HG02981 (cell line): ENCODE data around the gene XAGE2.
"Not testable (repeated sequence)": the region's sequence is repeated elsewhere in the genome, so short reads cannot be mapped to it uniquely, and the experiment has no call there.

Experiments
- ATAC-seq: cut with Tn5 transposase; IDR thresholded peaks from one replicate; pipeline ENCODE4 v1.9.1; 2021; ENCODE audit warnings: mild to moderate bottlenecking, moderate library complexity; ENCODE audit not compliant: unreplicated experiment

XAGE2 gene, protein sequence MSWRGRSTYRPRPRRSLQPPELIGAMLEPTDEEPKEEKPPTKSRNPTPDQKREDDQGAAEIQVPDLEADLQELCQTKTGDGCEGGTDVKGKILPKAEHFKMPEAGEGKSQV

DNA sequence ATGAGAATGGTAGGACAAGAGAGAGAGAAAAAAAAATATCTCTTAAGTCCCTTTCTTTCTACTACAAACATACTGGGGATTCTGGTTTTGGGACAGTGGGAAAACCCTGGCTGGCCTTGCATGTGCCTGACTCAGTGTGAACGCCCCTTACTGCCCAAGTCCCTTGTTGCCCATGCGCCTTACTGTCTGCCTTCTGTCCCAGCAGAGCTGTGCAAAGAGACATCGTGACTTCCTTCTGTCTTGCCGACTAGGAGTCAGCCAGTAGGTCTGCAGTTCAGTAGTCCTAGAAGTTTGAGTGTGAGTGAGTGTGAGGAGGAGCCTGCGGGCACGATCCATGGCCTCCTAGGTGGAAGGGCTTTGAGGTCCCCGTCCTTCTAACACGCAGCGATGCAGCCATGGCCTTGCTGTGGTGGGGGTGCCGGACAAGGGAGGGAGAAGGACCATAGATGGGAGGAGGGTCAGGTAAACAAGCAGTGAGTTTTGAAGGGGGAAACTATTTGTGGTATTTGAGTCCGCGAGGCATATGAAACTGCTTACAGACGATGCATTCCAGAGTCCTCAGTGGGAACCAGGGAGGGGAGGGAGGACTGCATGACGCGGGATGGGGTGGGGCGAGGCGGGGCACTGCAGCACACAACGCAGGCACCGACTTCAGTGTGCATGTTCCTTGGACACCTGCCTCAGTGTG is at the start of gene XAGE2:
Gene XAGE2, plus strand, starts transcription at position 654 of the 688 bp plus-strand sequence. CDS start 994 bp downstream, outside the sequence.
- no peak for ATAC-seq

DNA sequence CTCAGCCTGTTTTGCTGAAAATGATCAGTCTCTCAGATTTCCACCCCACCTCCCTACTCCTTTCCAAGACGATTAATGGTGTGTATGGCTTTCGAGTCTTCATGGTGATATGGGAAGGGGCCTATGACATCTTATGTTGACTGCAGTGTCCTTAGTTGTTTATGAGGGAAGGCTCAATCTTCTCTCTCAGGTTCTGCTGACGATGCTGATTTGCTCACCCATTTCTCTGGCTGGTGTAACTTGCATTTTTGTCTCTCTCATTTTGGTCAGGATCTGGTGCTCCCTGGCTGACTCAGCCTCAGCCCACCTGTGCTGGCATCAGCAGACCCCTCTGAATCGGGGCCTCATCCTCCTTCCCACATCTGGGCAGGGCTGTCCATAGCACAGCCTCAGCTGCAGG is 31.4 kb upstream of the XAGE2 start:
- no peak for ATAC-seq

DNA sequence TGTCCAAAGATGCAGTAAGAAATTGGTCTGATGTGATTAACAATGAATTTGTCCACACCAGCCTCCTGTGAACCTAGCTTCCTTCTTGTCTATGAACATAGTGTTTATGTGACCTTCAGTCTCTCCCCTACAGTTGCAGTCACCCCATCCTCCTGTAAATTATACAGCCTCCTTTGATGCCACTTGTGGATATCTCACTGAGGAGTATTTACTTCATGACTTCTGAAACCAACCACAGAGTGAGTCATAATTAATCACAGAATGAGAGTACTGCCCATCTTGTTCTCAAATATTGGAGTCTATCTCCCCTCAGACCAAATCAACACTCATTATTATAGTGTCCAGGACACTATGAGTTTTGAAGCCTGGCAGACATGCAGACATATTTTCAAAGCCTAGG is 27.3 kb upstream of the XAGE2 start:
- no peak for ATAC-seq

DNA sequence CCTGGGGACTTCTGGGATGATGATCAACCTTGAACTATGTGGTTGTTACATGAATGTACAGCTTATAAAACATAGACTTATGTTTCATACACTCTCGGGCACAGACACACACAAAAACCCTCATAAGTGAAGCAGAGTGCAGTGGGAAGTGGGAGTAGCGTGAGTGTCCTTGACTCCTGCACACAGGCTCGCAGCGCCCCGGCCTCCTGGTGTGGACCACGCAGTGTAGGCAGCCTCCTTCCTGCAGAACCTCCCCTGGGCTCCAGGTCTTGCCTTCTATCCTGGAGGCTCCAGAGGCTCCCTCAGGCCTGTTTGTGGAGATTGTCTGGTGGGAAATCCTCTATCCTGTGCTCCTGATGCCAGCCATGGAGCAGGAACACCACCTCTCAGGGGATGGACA is 25.7 kb upstream of the XAGE2 start:
- not testable (repeated sequence) for ATAC-seq

DNA sequence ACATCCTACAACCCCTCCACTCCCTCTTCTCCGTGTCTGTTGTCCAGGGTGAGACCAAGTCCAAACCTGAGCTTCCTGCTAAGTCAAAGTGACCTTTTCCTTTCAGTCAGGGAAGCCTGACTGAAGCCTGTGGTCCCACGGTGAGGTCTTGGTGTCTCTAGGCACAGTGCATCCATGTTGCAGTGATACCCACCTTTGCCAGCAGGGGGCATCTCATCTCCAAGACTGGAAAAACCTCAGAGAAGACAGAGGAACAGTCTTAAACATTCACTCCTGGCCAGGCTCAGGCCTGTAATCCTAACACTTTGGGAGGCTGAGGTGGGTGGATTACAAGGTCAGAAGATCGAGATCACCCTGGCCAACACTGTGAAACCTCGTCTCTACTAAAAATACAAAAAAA is 23.4 kb upstream of the XAGE2 start:
- ATAC-seq, result not testable (repeated sequence)

DNA sequence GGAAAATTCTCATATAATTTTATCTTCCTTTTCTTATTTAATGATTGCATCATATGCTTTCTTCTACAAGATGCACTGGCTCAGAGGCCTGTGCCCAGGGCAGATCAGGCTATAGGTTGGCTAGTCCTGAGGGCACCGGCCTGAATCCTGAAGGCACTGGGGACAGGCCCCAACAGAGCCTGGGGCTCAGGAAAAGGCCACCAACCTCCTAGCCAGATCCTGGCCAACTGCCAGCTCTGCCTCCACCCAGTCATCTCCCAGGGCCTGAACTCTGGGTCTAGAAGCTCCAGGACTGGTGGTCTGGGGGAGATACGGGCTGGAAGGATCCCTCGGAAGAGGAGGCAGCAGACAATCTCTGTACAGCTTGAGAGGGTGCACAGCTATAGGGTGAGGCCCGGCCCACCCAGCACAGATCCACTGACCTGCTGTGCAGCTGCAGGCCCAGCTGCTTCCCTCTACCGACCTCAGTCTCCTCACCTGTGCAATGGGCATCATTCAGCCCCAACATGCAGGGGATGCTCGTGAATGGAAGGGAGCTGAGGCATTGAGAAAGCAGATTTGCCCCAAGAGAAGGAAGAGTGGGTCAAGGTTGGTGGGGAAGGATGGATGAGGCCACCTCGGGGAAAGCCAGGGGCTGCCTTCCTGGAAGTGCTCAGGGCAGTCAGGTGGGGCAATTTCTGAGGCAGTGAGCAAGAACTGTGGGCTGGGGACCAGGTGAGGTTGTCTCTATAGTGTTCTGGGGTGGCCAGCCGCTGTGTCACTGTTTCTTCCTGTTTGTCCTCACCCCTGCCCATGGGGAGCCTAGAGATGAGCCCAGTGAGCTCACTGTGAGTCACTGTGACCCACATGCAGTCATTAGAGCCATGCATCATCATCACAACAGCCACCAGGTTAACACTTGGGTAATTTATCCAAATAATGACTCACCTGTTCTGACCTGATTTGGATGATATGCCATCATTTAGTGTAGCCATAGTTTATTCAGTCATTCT is 22.4 kb upstream of the XAGE2 start:
- ATAC-seq, result no peak

DNA sequence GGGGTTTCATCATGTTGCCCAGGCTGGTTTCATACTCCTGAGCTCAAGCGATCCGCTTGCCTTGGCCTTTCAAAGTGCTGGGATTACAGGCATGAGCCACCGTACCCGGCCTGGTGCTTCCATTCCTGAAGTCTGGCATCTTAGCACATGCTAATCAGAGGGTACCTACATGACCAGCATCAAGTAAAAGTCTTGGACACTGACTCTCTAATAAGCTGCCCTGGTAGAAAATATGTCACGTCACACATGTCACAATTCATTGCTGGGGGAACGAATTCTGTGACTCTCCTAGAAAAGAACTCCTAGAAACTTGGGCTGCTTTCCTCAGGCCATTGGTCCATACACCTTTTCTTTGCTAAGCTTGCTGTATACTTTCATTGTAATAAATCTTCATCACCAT is 19.1 kb upstream of the XAGE2 start:
- ATAC-seq, result no peak

DNA sequence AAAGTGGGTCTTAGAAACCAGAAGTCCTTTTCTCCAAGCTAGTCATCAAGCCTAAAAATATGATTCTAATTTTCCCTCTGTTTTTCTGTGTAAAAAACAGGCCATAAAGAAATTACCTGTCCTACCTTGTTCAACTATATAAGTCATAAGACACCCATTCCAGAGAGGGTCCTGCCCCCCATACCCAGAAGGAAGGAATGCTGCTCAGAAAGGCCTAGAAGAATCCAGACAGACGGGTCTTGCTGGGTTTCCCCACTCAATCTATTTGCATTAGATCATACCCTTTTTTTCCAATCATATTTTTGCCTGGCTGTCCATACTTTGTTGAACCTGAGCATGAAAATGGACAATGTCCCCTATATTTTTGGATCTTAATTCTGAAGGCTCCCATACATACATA is 16.3 kb upstream of the XAGE2 start:
- ATAC-seq, result no peak

DNA sequence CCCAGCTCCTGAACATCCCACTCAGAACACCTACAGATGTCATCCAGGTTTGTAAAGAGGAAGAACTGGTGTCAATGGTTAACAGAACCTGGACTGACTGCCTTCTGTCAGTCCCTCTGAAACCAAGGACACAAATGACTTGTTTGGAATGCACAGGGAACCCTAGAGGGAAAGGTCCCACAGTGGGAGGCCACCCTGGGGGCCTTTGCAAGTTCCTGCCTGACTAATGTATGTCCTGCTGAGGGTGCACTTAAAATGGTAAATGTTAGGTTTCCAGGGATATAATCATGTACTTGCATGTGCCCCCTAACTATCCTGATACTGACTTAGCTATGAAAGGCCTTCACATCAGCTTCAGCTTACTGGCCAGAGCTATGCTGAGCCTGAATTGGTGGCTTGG is 15.0 kb upstream of the XAGE2 start:
- no peak for ATAC-seq

DNA sequence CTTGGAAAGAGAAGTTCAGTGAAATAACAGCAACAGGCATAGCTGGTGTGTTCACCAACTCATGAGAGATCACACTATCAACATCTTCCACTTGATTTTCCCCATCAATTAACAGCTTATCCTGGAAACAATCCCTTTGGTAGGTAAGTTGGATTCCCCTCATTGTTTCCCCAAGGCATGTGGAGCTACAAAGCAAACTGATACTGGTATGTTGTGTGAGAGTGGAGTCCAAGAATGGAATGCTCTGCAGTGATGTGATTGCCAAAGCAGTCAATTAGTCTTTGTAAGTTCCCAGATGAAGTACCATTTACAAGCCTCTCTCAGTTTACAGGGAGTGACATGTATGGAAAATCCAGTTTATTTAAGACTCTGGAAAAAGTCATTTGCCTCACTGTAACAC is 13.7 kb upstream of the XAGE2 start:
- ATAC-seq, result no peak

DNA sequence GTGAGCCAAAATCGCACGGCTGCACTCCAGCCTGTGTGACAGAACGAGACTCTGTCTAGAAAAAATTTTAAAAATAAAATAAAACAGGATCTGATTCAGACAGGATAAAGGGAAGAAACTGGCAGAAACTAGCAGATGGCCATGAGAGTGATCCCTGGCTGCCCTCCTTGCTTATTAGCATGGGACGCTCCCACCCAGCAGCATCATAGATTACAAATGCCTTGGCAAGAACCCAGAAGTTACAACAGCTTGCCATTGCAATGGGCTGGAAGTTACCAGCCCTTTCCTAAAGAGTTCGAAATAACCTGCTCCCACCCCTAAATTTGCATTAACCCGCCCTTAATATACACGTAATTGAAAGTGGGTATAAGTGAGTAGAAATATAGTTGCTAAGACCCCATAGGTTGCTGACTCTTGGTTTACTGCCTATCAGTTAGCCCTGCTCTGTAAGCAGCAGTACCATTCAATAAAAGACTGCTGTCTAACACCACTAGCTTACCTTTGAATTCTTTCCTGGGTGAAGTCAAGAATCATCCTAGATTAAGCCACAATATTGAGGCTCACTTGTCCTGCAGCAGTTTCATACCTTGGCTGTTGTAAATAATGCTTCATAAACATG is 9.1 kb upstream of the XAGE2 start:
- no peak for ATAC-seq

DNA sequence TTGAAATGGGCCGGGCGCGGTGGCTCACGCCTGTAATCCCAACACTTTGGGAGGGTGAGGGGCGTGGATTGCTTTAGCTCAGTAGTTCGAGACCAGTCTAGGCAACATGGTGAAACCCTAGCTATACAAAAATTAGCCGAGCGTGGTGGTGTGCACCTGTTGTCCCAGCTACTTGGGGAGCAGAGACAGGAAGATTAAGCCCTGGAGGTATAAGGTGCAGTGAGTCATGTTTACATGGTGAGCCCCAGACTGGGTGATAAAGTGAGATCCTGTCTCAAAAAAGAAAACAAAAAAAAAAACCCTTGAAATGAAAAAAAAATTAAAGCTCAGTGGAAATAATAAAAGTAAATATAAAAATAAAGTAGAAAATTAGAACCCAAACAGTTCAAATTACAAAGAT is 6.9 kb upstream of the XAGE2 start:
- no peak for ATAC-seq

DNA sequence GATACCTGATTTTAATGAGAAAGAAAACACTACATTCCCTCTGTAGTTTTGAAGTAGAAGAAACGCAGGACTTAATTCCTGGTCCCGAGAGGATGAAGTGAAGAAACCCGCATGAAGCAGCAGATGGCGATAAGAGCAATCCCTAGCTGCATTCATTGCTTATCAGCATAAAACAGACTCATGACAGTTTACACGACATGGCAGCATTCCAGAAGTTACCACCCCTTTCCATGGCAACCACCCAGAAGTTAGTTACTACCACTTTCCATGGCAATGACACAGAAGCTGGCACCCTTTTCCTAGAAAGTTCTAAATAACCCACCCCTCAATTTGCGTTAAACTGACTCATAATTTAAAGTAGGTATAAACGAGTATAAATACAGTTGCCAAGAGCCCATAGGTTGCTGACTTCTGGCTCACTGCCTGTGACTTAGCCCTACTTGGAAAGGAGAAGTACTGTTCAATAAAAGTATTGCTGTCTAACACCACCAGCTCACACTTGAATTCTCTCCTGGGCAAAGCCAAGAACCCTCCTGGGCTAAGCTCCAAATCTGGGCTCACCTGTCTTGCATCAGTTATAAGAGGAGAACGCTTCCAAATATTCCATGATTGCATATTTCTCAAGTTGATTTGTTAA is 5.5 kb upstream of the XAGE2 start:
- no peak for ATAC-seq

DNA sequence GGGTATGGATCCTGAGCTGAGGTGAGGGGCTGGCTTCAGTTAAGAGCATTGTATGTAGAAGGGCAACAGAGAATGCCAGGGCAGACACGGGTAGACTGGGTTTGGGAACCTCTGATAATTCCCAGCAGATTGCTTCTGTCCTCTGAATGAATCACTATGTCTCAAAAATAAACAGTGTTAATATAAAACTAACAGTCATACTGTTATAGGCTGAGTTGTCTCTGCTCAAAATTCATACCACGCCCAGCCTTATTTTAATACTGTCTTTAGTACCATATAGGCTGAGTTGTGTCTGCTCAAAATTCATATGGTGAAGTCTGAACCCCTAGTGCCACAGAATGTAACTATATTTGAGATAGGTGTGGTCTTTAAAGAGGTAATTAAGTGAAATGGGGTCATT is 10.0 kb downstream of the XAGE2 start:
- ATAC-seq, result no peak

DNA sequence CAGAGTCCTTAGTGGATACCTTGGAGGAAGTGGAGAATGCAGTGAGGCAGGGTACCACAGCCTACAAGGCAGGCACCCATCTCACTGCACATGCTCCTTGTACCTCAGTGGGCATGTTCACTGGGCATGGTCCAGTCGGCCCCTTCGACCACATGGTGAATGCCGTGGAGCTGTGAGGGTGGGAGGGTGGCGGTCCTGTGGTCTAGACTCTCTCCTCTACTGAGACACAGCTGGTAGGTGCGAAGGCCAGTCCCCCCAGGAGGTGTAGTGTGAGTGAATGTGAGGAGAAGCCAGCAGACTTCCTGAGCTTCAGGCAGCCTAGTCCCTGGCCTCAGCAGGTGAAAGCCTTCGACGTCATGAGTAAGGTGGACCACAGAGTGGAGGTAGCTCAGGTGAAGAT is 12.2 kb downstream of the XAGE2 start:
- no peak for ATAC-seq

DNA sequence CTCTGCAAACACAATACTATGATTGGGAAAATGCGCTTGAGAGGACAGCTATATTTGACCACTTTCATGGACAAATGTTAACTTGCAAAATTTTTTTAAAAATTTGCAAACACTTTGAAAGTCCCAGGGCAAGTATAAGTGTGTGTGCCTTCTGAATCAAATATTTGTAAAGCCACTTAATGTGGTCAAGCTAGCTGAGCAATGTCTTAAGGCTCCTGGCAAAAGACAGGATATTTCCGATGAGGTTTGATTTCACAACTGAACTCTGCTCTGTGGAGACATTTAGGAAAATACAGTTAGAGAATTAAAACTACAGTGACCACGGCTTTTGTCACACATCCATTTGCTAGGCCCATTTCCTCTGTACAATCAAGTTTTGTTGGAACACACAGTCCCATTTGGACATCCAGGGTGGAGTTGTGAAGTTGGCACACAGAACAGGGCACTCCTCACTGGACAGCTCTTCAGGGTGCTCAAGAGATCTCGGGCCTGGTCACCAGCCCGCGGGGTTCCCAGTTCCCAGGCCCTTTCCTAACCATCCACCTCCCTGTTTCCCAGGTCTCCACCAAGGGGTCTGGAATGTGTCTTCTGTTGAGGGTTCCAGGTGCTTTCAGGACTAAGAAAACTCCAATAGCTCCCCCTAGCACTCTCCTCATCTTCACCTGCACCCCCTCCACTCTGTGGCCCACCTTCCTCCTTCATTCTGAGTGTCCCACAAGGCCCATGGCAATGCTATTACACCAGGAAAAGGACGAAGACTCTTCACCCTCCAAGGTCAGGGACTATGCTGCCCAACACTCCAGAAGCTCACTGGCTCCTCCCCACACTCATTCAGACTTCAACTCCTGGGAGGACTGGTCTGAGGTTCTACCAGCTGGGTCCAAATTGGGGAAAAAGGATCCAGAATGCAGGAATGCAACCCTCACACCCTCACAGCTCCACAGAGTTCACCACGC is 41.9 kb downstream of the XAGE2 start:
- no peak for ATAC-seq

DNA sequence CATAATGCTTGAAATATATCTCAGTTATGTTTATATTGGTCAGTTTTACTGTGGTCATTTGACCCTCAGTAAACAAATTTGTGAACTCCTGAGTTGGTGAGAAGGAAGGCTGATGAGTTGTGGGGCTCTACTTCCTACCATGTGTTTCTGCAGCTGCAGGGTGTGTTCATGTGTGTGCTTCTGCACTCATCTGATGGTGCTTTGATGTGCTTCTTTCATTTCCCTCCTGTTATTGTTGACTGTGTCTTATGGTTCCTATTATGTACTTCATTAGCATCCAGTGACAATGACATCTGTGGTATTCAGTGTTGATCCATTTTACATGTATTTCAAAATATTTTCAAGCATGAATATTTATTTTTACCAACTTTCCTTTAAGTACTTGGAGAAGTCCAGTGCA is 46.5 kb downstream of the XAGE2 start:
- ATAC-seq, result no peak

DNA sequence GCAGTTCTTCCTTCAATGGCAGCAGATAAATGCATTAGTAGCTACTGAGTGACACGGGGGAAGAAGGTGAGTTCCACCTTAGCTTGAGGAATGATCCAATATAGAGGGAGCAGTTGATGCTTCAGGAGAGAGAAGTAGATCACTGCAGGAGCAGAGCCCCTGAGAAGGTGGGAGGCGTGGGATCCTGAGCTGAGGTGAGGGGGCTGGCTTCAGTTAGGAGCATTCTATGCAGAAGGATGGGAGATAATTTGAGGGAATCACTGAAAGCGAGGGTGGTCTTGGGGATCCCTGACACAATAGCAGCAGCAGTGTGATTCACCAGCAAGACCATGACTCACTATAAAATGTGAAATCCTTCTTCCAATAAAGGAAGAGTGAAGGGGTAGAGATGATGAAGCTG is 48.0 kb downstream of the XAGE2 start:
- no peak for ATAC-seq

DNA sequence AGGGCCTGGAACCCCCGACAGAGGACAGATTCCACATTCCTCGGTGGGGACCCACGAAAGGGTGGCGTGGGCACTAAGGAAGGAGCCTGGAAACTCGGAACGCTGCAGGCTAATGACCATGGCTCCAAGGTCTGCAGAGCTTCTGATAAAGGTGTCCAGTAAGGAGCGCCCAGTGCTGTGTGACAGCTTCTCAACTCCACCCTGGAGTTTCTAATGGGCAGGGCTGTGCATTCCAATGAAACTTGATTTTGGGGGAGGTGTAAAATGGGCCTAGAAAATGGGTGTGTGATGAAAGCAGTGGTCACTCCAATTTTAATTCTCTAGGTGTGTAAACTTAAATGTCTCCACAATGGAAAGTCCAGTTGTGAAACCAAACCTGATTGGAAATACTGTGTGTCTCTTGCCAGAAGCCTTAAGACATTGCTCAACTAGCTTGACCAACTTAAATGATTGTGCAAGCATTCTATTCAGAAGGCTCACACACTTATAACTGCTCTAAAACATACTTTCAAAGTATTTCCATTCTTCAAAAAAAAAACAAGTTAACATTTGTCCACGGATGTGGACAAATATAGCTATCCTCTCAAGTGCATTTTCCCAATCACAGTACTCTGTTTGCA is 52.1 kb downstream of the XAGE2 start:
- no peak for ATAC-seq
